Measurements from ENCODE around the gene MYL6B. TPM values are rescaled to one million over a fixed set of nuclear protein-coding genes. Genes with fewer than 3 reads are reported as not detected.
A peak's percentile ranks its signal among the peaks of the same experiment; 100 is the strongest.

The MYL6B gene
- total RNA-seq, 2 donors from 2014 or later, result 36.1 to 55.1 TPM

GRCh38 chr12:56157201-56158028, 5.0 kb downstream of the MYL6B start:
- H3K4me1 ChIP-seq, result peaks cover 0 to 46% of the 10 kb centered on the region in 2 donors
- no peaks in the 10 kb centered on the region for H3K9me3 ChIP-seq
- H3K36me3 ChIP-seq, result peaks cover 31% of the 10 kb centered on the region
- H3K27me3 ChIP-seq, result no peaks in the 10 kb centered on the region
- H3K4me3 ChIP-seq, result peak overlapping the region; percentile 69 to 92
- peak; percentile 49 to 74 for TF ChIP-seq CTCF (IDR thresholded peaks at IDR 0.05)
- peak overlapping the region; percentile 96 to 99 for H3K27ac ChIP-seq
- DNase-seq (ENCODE audit: low spot score), result peak; percentile 84

- peaks cover 40% of the 10 kb centered on the region for H3K36me3 ChIP-seq
- TF ChIP-seq CTCF (IDR thresholded peaks at IDR 0.05), result peak in 1 of 2 donors; percentile 9
- H3K27me3 ChIP-seq, result no peaks in the 10 kb centered on the region
- H3K27ac ChIP-seq, result peak within 1 kb of the TSS; percentile 96 to 99
- H3K9me3 ChIP-seq, result no peaks in the 10 kb centered on the region
- peak within 1 kb of the TSS; percentile 69 to 92 for H3K4me3 ChIP-seq
- H3K4me1 ChIP-seq, result peaks cover 0 to 41% of the 10 kb centered on the region in 2 donors
- DNase-seq (ENCODE audit: low spot score), result peak; percentile 100
Measured at GRCh38 chr12:56158029-56158925, 5.9 kb downstream of the MYL6B start, which contains the start of gene MYL6. TSS of gene MYL6 (plus strand) at chr12:56158359. CDS start at chr12:56158402, 43 bp downstream.

- no peaks in the 10 kb centered on the region for H3K27me3 ChIP-seq
- DNase-seq (ENCODE audit: low spot score), result peak; percentile 96
- peak overlapping the region; percentile 96 to 99 for H3K27ac ChIP-seq
- H3K4me1 ChIP-seq, result peaks cover 0 to 41% of the 10 kb centered on the region in 2 donors
- peak overlapping the region; percentile 69 to 92 for H3K4me3 ChIP-seq
- no peak for TF ChIP-seq CTCF (IDR thresholded peaks at IDR 0.05)
- H3K9me3 ChIP-seq, result no peaks in the 10 kb centered on the region
- H3K36me3 ChIP-seq, result peaks cover 47% of the 10 kb centered on the region
Measured at GRCh38 chr12:56158926-56159461, 6.6 kb downstream of the MYL6B start.

- H3K27me3 ChIP-seq, result no peaks in the 10 kb centered on the region
- H3K4me1 ChIP-seq, result peaks cover 0 to 41% of the 10 kb centered on the region in 2 donors
Measured at GRCh38 chr12:56159482-56160192, 7.2 kb downstream of the MYL6B start.

More at GRCh38 chr12:56159482-56160192, 7.2 kb downstream of the MYL6B start:
- Histone ChIP-seq H3K36me3 (peaks cover 53% of the 10 kb centered on the region), H3K4me3 (peak overlapping the region; percentile 69 to 92), H3K9me3 (no peaks in the 10 kb centered on the region), H3K27ac (peak overlapping the region; percentile 96 to 99)
- TF ChIP-seq CTCF (IDR thresholded peaks at IDR 0.05), result no peak
- DNase-seq (ENCODE audit: low spot score), result no peak

Measured in right atrium auricular region (tissue), 2 donors.